AG04450 (cell line): Measurements from ENCODE around the gene INTS13. TPM values are rescaled to one million over a fixed set of nuclear protein-coding genes. Genes with fewer than 3 reads are reported as not detected.
"Not testable (repeated sequence)": the region's sequence is repeated elsewhere in the genome, so short reads cannot be mapped to it uniquely, and the experiment has no call there.

ENCODE experiments used
- CTCF ChIA-PET: fragments of 300-600, 350-600 bp; formaldehyde crosslinking; extraction: SDS; loops from one replicate; lab custom pipeline; 2022; ENCODE audit warnings: antibody characterized with exemption, inconsistent platforms; lab: Charles Lee
- POLR2A ChIA-PET: fragments of 350-600 bp; formaldehyde crosslinking; extraction: SDS; loops from one replicate; lab custom pipeline; 2021; ENCODE audit warnings: antibody characterized with exemption, inconsistent platforms; lab: Yijun Ruan, JAX
- DNase-seq: peaks from one replicate; pipeline ENCODE4 v3.0.0-alpha.2; 2011; ENCODE audit warnings: low read depth, low spot score
- H3K27ac ChIP-seq: one replicate; pipeline ENCODE4 v1.5.1; 2012; ENCODE audit warnings: low read depth, low read length, control low read depth
- H3K27me3 ChIP-seq: one replicate; pipeline ENCODE4 v1.6.0; 2012; ENCODE audit warnings: low read length; ENCODE audit not compliant: control insufficient read depth, insufficient read depth
- H3K4me3 ChIP-seq: 2 replicates; pipeline ENCODE4 v1.5.1; 2011; ENCODE audit warnings: mild to moderate bottlenecking, low read depth, low read length, control low read depth
- H3K9me3 ChIP-seq: 2 replicates; pipeline ENCODE4 v1.5.1; 2012; ENCODE audit warnings: low read length; ENCODE audit not compliant: control insufficient read depth, insufficient read depth
- polyA plus RNA-seq: library from polyadenylated mRNA; depleted of rRNA; stranded (reverse); fragments of >200 nt; gene quantifications from 2 replicates; pipeline ENCODE4 v1.2.3, GENCODE V29; 2011
- TF ChIP-seq, protein P1 (sequence below): IDR thresholded peaks from 2 replicates; pipeline ENCODE4 v1.5.1; 2011; ENCODE audit warnings: low read depth, low read length, control low read depth, inconsistent platforms

The INTS13 gene
- polyA plus RNA-seq, 1 experiment, result 38.3 TPM

DNA sequence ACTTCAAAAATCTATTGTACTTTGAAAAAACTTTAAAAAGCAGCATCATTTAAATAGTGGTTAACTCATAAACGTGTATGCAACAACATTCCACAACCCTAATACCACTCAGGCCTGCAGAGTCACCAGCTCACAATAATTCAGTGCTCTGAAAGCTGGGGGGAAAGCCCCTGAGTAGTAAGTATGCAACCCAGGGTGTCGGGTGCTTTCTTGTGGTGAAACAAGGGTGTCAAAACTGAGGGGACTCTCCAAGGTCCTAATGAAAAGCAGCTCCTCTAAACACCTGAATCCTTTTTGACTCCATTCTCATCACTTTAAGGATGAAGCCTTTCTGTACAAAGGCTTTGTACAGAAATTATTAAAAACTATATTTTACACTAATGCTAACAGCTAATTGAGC is 34.2 kb upstream of the INTS13 start:
- Histone ChIP-seq H3K4me3 (no peak overlapping the region), H3K9me3 (no peaks in the 10 kb centered on the region), H3K27ac (no peak overlapping the region), H3K27me3 (no peaks in the 10 kb centered on the region)
- DNase-seq, result no peak
- TF ChIP-seq, protein P1, sequence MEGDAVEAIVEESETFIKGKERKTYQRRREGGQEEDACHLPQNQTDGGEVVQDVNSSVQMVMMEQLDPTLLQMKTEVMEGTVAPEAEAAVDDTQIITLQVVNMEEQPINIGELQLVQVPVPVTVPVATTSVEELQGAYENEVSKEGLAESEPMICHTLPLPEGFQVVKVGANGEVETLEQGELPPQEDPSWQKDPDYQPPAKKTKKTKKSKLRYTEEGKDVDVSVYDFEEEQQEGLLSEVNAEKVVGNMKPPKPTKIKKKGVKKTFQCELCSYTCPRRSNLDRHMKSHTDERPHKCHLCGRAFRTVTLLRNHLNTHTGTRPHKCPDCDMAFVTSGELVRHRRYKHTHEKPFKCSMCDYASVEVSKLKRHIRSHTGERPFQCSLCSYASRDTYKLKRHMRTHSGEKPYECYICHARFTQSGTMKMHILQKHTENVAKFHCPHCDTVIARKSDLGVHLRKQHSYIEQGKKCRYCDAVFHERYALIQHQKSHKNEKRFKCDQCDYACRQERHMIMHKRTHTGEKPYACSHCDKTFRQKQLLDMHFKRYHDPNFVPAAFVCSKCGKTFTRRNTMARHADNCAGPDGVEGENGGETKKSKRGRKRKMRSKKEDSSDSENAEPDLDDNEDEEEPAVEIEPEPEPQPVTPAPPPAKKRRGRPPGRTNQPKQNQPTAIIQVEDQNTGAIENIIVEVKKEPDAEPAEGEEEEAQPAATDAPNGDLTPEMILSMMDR, result no peak
- ChIA-PET POLR2A (no interaction called here), CTCF (no interaction called here)

DNA sequence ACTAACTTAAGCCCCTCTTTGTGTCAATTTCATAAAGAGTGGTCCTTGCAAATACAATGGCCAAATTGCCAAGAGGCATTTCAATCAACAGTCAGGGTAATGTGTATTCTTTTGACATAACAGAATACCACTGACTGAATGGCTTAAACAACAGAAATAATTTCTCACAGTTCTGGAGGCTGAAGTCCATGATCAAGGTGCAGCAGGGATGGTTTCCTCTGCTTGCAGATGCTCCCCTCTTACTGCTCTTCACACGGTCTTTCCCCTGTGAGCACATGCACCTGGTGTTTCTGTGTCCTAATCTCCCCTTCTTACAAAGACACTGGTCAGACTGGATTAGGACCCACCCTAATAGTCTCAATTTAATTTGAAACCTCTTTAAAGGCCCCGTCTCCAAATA is 32.4 kb upstream of the INTS13 start:
- no peaks in the 10 kb centered on the region for H3K27me3 ChIP-seq
- no peak for DNase-seq
- H3K27ac ChIP-seq, result no peak overlapping the region
- no peaks in the 10 kb centered on the region for H3K9me3 ChIP-seq
- POLR2A ChIA-PET, result no interaction called here
- CTCF ChIA-PET, result no interaction called here
- no peak overlapping the region for H3K4me3 ChIP-seq
- TF ChIP-seq, protein P1, result no peak

DNA sequence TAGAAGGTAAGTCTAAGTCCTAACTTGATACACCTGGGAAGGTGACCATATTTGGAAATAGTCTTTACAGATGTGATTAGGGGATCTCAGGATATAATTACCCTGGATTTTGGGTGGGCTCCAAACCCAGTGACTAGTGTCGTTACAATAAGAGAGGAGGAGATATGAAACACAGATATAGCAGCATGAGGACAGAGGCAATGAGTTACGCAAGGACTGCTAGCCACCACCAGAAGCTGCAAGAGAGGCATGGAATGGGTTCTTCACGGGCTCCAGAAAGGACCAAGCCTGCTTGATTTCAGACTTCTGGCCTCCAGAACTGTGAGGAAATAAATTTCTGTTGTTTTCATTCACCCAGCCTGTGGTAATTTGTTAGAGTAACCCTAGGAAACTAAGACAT is 29.1 kb upstream of the INTS13 start:
- no peak for DNase-seq
- POLR2A ChIA-PET, result no interaction called here
- TF ChIP-seq, protein P1, result no peak
- H3K9me3 ChIP-seq, result no peaks in the 10 kb centered on the region
- H3K4me3 ChIP-seq, result no peak overlapping the region
- no peaks in the 10 kb centered on the region for H3K27me3 ChIP-seq
- no peak overlapping the region for H3K27ac ChIP-seq
- CTCF ChIA-PET, result interaction anchor here (1.0 kb wide), 1 partner anchor 48 kb away, joined by 3 read pairs; no protein-coding TSS in a partner anchor

DNA sequence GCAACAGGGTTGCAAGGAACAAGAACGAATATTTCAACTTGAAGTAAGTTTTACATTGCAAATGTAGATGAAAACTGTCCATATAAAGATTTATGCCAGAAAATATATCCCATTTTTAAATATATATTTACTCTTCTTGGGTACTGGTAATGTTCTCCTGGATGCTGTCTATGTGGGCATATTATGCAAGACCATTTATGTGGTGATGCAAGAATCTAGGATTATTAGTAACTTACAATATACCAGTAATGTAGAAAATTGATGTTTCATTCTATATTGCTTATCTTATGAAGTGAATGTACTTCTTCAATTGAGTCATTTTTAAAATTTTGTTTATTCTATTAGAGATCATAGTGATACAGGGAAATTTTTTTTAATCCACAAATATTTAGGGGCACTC is 25.6 kb upstream of the INTS13 start:
- CTCF ChIA-PET, result no interaction called here
- H3K9me3 ChIP-seq, result no peaks in the 10 kb centered on the region
- TF ChIP-seq, protein P1, result no peak
- POLR2A ChIA-PET, result no interaction called here
- H3K27ac ChIP-seq, result no peak overlapping the region
- no peak for DNase-seq
- H3K4me3 ChIP-seq, result no peak overlapping the region
- no peaks in the 10 kb centered on the region for H3K27me3 ChIP-seq

- Histone ChIP-seq H3K4me3 (no peak overlapping the region), H3K9me3 (no peaks in the 10 kb centered on the region), H3K27ac (no peak overlapping the region), H3K27me3 (no peaks in the 10 kb centered on the region)
- DNase-seq, result no peak
- TF ChIP-seq, protein P1, result no peak
- POLR2A ChIA-PET, result no interaction called here
- CTCF ChIA-PET, result no interaction called here
Measured at GRCh38 chr12:26961803-26962202, 24.0 kb upstream of the INTS13 start.

GRCh38 chr12:26961391-26961790 is 23.6 kb upstream of the INTS13 start:
- POLR2A ChIA-PET, CTCF ChIA-PET, H3K27me3 ChIP-seq, DNase-seq, H3K9me3 ChIP-seq, H3K27ac ChIP-seq, H3K4me3 ChIP-seq: not testable (repeated sequence)
